Measurements from ENCODE around the gene UQCC2.

Gene UQCC2

DNA sequence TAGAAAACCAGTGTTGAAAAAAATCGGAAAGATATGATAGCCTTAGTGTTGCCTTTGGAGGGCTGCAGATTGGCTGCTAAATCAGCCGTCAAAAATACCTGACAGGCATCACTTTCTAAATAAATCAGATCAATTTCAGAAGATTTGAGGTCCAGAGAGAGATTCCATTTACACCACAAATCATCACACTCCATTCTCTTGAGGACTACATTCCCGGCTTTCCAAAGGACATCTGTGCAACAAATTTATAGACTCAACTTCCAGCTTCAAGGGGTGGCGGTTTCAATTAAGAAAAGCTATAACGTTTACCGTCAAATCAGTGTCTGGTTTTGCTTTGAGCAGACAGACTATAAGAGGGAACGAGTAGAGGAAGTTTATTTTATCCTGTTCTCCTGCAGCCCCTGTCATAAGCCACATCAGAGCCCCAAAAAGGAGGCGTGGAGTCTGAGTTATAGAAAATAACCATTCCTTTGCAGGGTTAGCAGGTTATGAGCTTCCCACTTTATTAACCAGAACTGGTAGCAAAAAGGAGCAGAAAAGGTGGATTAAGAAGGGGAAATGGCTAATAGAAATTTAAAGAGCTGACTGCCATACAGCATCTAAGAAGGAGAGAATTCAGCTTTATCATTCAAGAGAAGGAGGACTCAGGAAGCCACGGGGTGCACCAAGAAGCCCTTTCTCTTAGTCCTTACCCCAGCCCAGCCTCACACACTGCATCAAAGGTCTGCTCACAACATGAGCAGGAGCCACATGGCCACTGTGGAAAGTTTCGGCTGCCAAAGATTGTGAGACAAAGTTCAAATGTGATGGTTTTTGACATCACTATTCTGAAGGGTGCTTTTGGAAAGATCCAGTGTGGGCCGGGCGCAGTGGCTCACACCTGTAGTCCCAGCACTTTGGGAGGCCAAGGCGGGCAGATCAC lies 12.9 kb upstream of the UQCC2 start:
- no peak for DNase-seq

GRCh38 chr6:33723371-33724085 lies 12.0 kb upstream of the UQCC2 start:
- no peak for DNase-seq

DNA sequence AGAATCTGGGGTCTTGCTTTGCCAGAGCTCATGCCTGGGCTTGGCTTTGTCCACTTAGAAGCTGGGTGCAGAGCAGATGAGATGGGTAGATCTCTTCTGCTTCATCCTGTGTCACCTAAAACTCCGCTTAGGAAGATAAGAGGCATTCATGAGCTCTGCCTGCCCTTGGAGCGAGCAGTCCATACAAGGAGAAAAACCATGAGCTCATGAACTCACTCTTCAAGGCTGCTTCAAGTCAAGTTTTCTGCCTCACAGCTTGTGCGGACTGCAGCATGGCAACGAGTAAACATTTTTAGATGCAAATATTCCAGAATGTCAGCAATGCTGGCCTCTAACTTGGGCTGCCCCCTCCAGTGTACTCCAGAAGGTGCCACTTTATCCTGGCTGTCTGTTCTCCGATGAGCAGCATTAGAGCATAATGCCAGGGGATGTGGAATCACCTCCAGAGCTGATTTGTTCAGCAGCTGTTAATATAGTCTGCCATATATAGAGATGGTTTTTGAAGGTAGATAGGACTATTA lies 10.7 kb upstream of the UQCC2 start:
- DNase-seq: no peak

- no peak for DNase-seq
These were observed 10.0 kb upstream of the UQCC2 start for GRCh38 chr6:33721508-33721907.

- DNase-seq: no peak
These were observed 9.5 kb upstream of the UQCC2 start for GRCh38 chr6:33720998-33721397.

GRCh38 chr6:33719326-33719987 lies 8.0 kb upstream of the UQCC2 start:
- no peak for DNase-seq

- no peak for DNase-seq
These were observed 7.2 kb upstream of the UQCC2 start for GRCh38 chr6:33718713-33719112.

DNA sequence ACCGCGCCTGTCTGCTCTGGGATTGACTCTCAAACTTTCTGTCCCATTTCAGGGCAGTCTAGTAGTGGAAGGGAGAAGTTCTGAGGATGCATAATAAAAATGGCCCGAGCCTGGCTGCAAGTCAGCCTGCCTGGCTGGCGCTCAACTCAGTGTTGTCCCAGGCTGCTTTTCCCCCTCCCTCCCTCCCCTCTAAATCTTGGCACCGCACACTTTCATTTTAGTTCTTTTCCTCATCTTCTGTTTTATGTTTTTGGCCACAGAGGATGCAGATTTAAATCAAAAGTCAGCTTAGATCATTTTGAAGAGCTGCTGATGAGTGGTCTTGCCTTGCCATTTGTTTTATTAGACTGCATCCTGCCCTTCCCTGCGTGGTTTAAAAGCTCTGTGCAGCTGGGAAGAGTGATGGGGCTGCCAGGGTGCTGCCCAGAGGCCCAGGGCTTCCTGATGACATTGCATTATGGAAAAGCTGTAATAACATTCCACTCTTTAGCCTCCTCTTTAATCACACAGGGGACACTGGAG lies 6.5 kb upstream of the UQCC2 start:
- DNase-seq: no peak

DNA sequence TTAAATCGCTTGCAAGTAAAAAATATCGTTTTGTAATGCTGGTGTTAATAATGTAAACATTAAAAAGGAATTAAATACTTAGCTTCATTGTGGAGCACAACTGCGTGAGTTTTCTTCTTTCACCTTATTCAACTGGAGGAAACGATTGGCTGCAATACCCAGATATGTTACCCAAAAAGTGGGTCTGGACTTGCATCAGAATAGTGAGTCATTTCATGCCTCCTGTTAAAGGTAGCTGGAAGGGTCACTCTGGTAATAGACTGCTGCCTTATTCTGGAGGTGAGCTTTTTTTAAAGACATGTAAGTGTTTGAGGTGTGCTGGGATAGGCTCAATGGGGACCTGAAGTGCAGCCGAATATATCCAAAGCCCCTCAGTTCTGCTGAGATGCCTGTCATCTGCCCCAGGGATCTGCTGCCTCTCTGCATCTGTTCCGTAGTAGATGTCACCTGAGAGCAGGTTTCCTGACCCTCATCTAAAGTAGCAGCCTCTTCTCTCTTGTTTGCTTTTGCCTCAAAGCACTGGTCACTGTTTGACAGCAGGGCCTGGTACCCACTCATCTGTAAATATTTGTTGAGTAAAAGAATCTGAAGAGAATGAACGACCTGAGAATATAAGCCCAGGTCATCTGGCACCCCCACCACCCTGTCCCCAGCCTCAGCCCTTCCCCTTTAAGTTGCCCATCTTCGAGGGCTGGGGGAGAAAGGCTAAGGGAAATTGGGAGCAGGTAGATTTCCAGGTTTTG lies 5.6 kb upstream of the UQCC2 start:
- no peak for DNase-seq

DNA sequence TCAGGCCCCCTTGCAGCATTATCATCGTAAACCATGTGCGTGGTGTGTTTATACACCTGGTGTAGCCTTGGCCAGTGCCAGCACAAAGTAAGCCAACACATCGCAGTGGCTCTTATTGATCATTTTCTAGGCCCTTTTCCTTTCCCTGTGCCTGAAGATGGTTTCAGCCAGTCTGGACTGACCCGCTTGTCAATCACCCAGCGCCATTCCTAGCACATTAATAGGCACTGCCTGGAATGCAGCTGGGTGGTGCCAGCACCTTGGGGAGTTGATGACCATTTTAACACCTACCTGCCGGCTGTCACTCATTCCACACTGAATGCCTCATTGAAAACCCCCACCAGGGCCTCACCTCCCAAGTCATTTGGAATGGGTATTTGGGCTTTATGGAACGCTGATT lies 4.9 kb upstream of the UQCC2 start:
- no peak for DNase-seq

DNA sequence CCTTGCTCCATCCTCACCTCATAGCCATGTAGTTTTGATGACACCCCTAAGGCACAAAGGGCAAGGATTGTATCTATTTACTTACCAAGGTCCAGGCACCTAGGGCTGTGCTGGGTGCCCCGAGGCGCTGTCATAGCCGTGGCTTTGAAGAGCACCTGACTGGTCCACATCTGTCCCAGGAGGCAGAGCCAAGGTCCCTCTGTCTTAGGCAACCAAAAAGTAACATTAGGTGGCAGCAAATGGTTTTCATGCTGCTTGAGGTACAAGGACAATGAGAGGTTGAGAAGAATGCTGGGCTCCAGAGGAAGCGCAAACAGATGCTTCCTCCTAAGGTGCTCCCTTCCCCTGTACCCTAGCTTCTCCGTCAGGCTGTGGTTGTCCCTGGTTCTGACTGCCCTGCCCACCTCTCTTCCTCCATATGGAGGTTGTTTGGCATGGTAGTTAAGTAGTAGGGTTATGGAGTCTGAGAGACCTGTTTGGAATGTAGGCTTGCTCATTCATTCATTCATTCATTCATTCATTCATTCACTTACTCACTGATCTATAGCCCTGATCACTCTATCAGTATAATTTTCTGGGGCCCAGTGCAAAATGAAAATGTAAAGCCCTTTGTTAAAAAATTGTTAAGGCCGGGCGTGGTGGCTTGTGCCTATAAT lies 3.0 kb upstream of the UQCC2 start:
- no peak for DNase-seq

DNA sequence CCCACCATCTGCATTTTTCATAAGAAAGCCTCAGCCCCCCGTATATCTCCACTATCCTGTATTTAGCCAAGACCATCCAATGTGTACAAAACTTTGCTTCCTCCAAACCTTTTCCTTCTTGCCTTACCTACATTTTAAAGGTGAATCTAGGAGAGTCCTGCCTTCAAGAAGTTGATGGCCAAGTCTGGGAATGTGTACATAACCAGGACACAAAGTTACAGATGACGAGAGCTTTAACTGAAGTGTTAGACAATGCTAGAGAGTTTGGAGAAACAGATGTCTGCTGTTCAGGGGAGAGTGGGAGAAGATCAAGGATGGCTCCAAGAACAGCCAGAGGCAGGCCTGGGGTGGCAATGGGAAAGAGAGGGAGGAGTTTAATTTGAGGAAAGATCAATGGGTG lies 2.3 kb upstream of the UQCC2 start:
- no peak for DNase-seq

DNA sequence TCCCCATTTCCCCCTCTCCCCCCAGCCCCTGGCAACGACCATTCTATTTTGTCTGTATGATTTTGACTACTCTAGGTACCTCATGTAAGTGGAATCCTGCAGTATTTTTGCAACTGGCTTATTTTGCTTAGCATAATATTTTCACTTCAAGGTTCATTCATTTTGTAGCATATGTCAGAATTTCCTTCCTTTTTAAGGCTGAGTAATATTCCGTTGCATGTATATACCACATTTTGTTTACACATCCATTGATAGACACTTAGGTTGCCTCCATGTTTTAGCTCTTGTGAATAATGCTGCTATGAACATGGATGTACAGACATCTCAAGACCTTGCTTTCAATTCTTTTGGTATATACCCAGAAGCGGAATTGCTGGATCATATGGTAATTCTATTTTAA lies 1.4 kb upstream of the UQCC2 start:
- no peak for DNase-seq

DNA sequence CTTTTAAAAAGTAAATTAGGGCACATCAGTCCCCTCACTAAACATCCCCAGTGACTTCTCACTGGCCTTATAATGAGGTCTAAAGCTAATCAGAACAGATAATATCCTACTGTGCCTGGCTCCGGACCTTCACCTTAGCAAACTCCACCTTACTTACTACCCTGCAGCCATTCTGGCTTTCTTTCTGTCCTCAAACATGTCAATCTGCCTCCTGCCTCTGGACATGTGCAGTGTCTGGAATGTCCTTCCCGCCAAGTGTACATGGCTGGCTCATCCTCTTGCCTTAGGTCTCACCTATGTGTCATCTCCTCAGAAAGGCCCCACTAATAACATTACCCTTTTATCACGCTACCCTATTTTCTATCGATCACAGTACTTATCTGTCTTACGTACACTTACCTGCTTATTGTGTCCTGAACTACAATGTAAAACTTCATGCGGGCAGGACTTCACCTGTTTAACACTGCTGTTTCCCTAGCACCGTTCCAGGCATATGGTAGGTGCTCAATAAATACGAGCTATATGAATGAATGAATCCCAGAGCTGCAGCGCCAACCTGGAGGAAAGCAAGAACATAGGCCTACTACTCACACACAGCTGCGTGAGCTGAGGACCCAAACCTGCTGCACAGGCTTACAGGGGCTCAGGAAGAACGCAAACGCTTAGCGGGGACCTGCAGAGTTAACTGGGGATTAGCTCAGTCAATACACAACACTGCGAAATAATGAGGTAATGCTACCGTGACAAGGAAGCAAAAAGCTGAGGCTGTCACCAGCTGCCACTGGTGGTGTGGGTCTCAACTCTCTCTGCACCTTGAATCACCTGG lies 991 bp downstream of the UQCC2 start:
- DNase-seq: no peak

- no peak for DNase-seq
These were observed 1.8 kb downstream of the UQCC2 start for GRCh38 chr6:33709605-33710295.

DNA sequence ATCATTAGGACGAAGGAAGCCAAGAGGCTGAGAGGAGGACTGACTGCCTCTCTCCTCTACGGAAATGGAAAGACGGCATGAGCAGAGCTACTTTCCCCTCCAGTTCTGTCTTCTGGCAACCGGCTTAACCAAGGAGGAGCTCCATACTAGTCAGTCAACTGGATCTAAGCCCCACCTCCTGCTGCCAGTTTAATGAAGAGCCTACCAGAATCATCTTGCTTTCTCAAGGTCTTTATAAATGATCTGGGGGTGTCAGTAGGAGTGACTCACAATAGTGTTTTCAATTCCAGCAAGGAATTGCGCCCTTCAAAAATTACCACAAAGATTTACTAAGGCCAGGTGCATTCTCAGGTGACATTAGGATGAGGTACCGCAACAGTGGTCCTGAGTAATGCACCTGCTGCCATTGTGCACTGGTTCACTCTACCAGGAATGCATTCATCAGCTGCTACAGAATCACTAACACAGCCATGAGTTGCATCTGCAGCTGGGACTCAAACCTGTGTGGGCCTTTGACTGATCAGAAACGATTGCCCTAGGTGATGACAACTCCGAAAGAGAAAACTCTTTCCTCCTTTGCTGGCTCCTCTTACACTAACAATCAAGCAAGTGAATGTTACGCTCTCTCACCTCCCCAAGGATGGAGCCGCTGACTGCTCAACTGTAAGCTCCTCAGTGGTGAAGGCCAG lies 2.8 kb downstream of the UQCC2 start:
- no peak for DNase-seq

DNA sequence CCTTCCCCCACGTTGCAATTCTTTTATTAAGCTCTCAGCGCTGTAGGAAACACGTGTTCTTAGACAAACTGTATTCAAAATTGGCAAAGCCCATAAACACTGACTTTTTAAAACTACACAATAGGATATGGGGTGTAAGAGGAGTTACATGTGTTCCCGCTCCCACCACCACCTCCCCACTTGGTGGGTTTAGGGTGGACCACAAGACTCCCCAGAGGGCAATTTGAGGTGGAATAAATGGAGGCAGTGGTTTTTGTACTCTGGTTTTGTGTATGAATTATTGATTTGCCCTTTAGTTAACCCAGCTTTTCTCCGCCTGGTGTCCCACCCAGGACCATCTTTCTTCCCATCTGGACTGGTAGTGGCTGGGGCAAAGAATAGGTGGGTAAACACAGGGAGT lies 3.7 kb downstream of the UQCC2 start:
- DNase-seq: no peak

DNA sequence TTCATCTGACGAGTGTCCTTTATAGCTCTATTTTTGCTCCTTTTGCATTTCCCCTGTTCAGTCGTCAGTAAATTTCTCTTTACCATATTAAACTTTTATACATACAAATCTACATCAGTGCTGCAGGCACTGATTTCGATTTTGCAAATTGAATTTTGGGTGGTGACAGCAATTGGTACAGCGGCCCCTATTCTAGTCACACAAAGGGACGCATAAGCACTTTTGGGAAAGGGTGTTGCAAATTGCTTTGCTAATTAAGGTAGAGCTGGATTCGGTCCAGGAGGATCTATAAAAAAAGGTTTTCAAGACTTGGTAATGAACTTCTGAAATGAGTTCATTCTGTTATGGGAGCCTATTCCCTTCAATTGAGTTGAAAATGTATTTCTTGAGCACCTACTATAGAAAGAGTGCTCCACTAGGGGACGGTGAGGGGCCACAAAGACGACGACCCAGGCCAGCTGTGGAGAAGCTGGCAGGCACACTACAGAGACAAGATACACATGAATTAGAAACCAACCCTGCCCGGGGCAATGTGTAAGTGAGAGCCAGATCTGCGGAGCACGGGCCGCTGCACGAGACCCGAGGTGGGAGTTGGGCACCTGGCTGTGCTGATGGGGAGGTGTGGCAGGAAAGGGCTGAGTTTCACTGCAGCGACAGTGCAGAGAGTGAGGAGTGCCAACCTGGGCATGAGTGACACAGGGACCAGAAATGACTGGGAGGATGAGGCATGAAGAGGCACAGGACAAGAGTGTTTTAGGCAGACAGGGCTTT lies 5.4 kb downstream of the UQCC2 start:
- DNase-seq: no peak
